SK-N-MC (cell line): ENCODE measurements around the gene CTXN3.

Source experiments
- DNase-seq: peaks from one replicate; pipeline ENCODE4 v3.0.0-alpha.2; 2011; ENCODE audit warnings: low read depth, low spot score
- H3K27ac ChIP-seq: fragments of 200-600 bp; sonication (generic); 2 replicates; pipeline ENCODE4 v1.5.1; 2016; ENCODE audit warnings: mixed run types
- H3K36me3 ChIP-seq: fragments of 200-600 bp; sonication (generic); 2 replicates; pipeline ENCODE4 v1.6.1; 2017; ENCODE audit warnings: antibody characterized with exemption, low read length, mixed read lengths; ENCODE audit not compliant: insufficient read depth
- H3K4me3 ChIP-seq: fragments of 200-600 bp; sonication (generic); 2 replicates; pipeline ENCODE4 v1.5.1; 2016
- H3K9ac ChIP-seq: fragments of 200-600 bp; sonication (generic); 2 replicates; pipeline ENCODE4 v1.8.0; 2017; ENCODE audit warnings: mixed run types, mixed read lengths; ENCODE audit not compliant: insufficient read length
- H3K9me3 ChIP-seq: fragments of 200-600 bp; sonication (generic); 2 replicates; pipeline ENCODE4 v1.6.1; 2017; ENCODE audit warnings: low read depth, mild to moderate bottlenecking, antibody characterized with exemption, low read length, moderate library complexity, mixed read lengths
- EZH2 ChIP-seq: fragments of 200-600 bp; sonication (generic); IDR thresholded peaks from one replicate; pipeline ENCODE4 v1.6.1; 2017; ENCODE audit warnings: antibody characterized with exemption
- FOXP2 ChIP-seq: optimal IDR thresholded peaks from 2 replicates; pipeline ENCODE3; 2011; ENCODE audit warnings: mild to moderate bottlenecking, moderate library complexity; ENCODE audit not compliant: insufficient read depth; ENCODE audit errors: extremely low read length, control extremely low read depth
- POLR2AphosphoS5 ChIP-seq: IDR thresholded peaks from 2 replicates; pipeline ENCODE4 v1.6.1; 2012; ENCODE audit warnings: mild to moderate bottlenecking, low read depth, low read length, borderline replicate concordance

The CTXN3 gene

GRCh38 chr5:127649018-127649439 lies at the start of gene CTXN3:
Gene CTXN3, plus strand, starts transcription at chr5:127649082. Its CDS starts 8,440 bp downstream, at chr5:127657522.
- Histone ChIP-seq H3K9ac (no peak within 1 kb of the TSS), H3K27ac (no peak within 1 kb of the TSS), H3K4me3 (no peak within 1 kb of the TSS), H3K9me3 (no peaks in the 10 kb centered on the region), H3K36me3 (no peaks in the 10 kb centered on the region)
- TF ChIP-seq POLR2AphosphoS5 (no peak), FOXP2 (no peak), EZH2 (no peak)
- DNase-seq: no peak

- Histone ChIP-seq H3K36me3 (no peaks in the 10 kb centered on the region), H3K4me3 (no peak overlapping the region), H3K9me3 (no peaks in the 10 kb centered on the region), H3K27ac (no peak overlapping the region), H3K9ac (no peak overlapping the region)
- TF ChIP-seq POLR2AphosphoS5: no peak
- TF ChIP-seq EZH2: no peak
- TF ChIP-seq FOXP2: no peak
- DNase-seq: no peak
Measured at GRCh38 chr5:127599320-127599719, 49.6 kb upstream of the CTXN3 start.

- TF ChIP-seq FOXP2: no peak
- TF ChIP-seq POLR2AphosphoS5: no peak
- no peak for TF ChIP-seq EZH2
- Histone ChIP-seq H3K27ac (no peak overlapping the region), H3K9me3 (no peaks in the 10 kb centered on the region), H3K36me3 (no peaks in the 10 kb centered on the region), H3K4me3 (no peak overlapping the region), H3K9ac (no peak overlapping the region)
- DNase-seq: no peak
Measured at GRCh38 chr5:127599847-127600246, 49.0 kb upstream of the CTXN3 start.

DNA sequence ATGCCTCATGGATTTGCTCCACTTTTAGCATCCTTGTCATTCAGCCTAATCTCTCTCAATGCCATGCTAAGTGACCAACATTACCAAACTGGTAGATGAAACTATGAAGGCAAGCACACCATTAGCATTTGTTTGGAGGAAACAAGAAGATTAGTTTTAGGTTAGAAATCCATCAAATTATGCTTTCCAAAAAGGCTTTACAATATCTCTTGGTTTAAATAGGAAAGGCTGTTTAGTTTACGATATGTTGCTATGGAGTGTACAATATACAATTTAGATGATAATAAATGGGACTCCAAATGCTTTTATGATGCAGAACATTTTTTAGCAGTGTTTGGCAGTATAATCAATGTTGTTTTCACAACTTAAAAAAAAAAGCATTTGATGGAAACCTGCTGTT lies 47.8 kb upstream of the CTXN3 start:
- H3K27ac ChIP-seq: no peak overlapping the region
- DNase-seq: no peak
- H3K4me3 ChIP-seq: no peak overlapping the region
- no peaks in the 10 kb centered on the region for H3K9me3 ChIP-seq
- no peak overlapping the region for H3K9ac ChIP-seq
- TF ChIP-seq FOXP2 (no peak), EZH2 (no peak)
- H3K36me3 ChIP-seq: no peaks in the 10 kb centered on the region

DNA sequence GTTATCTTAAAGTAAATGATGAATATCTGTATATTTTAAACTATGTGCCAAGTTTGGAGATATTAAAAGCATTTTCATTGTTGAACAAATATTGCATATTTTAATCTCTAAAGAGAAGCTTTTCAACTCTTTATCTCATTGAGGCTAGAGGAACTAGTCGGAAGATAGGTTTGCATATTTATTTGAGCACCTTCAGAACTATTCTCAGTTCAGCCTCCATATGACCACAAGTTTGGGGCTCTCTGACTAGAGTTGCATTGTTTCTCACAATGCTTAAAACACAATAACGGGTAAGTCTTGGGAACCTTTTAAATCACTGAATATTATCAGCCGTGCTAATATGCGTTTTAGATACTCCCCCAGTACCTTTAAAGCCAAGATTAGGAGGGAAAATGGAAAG lies 47.3 kb upstream of the CTXN3 start:
- DNase-seq: no peak
- TF ChIP-seq FOXP2 (no peak), EZH2 (no peak), POLR2AphosphoS5 (no peak)
- Histone ChIP-seq H3K27ac (no peak overlapping the region), H3K4me3 (no peak overlapping the region), H3K9ac (no peak overlapping the region), H3K9me3 (no peaks in the 10 kb centered on the region), H3K36me3 (no peaks in the 10 kb centered on the region)

DNA sequence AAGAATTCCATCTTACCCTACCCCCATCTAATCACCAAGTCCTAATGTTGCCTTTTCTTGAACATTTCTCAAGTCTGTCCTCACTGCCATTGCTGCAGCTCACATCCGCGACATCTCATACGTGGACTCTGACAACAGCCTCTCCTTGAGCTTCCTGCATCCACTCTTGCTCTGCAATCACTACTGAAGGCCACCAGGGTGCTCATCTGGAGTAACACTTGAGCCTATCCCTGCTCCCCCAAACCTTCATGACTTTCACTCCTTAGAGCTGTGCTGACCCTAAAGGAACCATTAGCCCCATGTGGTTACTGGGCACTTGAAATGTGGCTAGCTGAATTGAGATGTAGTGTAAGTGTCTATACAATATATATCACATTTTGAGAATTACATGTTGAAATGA lies 46.4 kb upstream of the CTXN3 start:
- TF ChIP-seq FOXP2: no peak
- TF ChIP-seq POLR2AphosphoS5: no peak
- TF ChIP-seq EZH2: no peak
- no peak overlapping the region for H3K27ac ChIP-seq
- no peaks in the 10 kb centered on the region for H3K9me3 ChIP-seq
- no peak overlapping the region for H3K4me3 ChIP-seq
- no peak for DNase-seq
- H3K9ac ChIP-seq: no peak overlapping the region
- H3K36me3 ChIP-seq: no peaks in the 10 kb centered on the region

DNA sequence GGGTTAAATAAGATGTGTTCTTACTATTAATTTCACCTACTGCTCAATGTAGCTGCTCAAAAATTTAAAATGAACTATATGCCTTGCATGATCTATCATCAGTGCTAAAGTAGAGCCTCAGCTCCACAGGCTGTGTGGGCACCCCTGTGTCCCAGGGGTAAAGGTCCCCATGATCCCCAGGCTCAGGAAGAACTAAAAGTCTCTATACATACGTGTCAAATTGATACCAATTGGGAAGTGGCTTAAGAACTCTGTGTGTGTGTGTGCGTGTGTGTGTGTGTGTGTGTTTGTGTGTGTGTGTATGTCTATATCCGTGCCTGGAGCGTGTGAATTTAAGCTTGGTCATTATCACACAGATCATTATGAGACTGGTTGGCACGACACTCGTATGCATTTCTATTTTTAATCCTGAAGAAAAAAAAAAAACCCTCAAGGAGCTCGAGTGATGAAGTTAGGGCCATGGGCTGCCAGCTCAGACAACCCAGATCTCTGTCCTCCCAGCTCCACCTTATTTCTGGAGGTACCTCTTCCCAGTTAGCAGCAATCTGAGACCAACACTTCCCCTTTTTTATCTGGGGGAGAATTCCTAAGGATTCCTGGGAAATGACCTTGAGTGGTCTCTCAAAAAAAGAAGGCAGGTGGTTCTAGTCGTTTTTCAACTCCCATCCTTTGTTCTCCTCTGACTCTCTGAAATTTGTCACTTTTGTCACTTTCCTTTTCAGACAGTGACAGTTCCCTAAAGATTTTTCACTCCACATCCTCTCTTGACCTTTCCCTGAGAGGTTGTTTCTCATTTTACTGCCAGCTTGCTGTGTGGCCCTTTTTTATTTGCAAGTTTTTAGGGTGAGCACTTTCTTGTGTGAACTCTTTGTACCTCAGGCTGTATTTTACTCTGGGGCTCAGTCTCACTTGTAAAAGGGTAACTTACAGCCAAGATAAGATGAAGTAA lies 45.7 kb upstream of the CTXN3 start:
- no peak for DNase-seq
- Histone ChIP-seq H3K9me3 (no peaks in the 10 kb centered on the region), H3K27ac (no peak overlapping the region), H3K36me3 (no peaks in the 10 kb centered on the region), H3K4me3 (no peak overlapping the region), H3K9ac (no peak overlapping the region)
- TF ChIP-seq FOXP2 (no peak), POLR2AphosphoS5 (no peak), EZH2 (no peak)

GRCh38 chr5:127608077-127608660 lies 40.7 kb upstream of the CTXN3 start:
- no peak overlapping the region for H3K4me3 ChIP-seq
- TF ChIP-seq EZH2: no peak
- TF ChIP-seq POLR2AphosphoS5: no peak
- no peak for TF ChIP-seq FOXP2
- no peak overlapping the region for H3K9ac ChIP-seq
- H3K9me3 ChIP-seq: no peaks in the 10 kb centered on the region
- H3K36me3 ChIP-seq: no peaks in the 10 kb centered on the region
- H3K27ac ChIP-seq: no peak overlapping the region
- DNase-seq: no peak
